HEK293T (cell line): Measurements from ENCODE around the gene ZNF597.

Experiments used
- CTCF ChIA-PET: fragments of 350-600 bp; formaldehyde crosslinking; extraction: SDS; loops from one replicate; lab custom pipeline; 2021; ENCODE audit warnings: antibody characterized with exemption, inconsistent platforms; lab: Yijun Ruan, JAX
- POLR2A ChIA-PET: fragments of 350-600 bp; formaldehyde crosslinking; extraction: SDS; loops from one replicate; lab custom pipeline; 2020; ENCODE audit warnings: antibody characterized with exemption, inconsistent platforms; lab: Yijun Ruan, JAX
- DNase-seq: peaks from one replicate; pipeline ENCODE4 v3.0.0; 2012; ENCODE audit warnings: mixed read lengths; ENCODE audit errors: extremely low spot score
- ARNT ChIP-seq: fragments of 450-650 bp; IDR thresholded peaks from 2 replicates; pipeline ENCODE4 v1.6.1; 2017; ENCODE audit warnings: mild to moderate bottlenecking
- BHLHE40 ChIP-seq: fragments of 450-650 bp; IDR thresholded peaks from 2 replicates; pipeline ENCODE4 v1.6.1; 2016; ENCODE audit warnings: mild to moderate bottlenecking, moderate library complexity, borderline replicate concordance
- CTBP1 ChIP-seq: fragments of 450-650 bp; IDR thresholded peaks from 2 replicates; pipeline ENCODE4 v1.6.1; 2016; ENCODE audit warnings: borderline replicate concordance
- ELF4 ChIP-seq: fragments of 450-650 bp; IDR thresholded peaks from 2 replicates; pipeline ENCODE4 v1.6.1; 2017; ENCODE audit warnings: antibody characterized with exemption
- FOXA1 ChIP-seq: fragments of 450-650 bp; IDR thresholded peaks from 2 replicates; pipeline ENCODE4 v1.6.1; 2016; ENCODE audit warnings: mild to moderate bottlenecking
- FOXK2 ChIP-seq: fragments of 450-650 bp; IDR thresholded peaks from 2 replicates; pipeline ENCODE4 v1.6.1; 2016; ENCODE audit warnings: mild to moderate bottlenecking
- FOXM1 ChIP-seq: fragments of 450-650 bp; IDR thresholded peaks from 2 replicates; pipeline ENCODE4 v1.6.1; 2017; ENCODE audit warnings: mild to moderate bottlenecking, borderline replicate concordance
- HDGF ChIP-seq: fragments of 450-650 bp; IDR thresholded peaks from 2 replicates; pipeline ENCODE4 v1.6.1; 2017; ENCODE audit warnings: antibody characterized with exemption, borderline replicate concordance
- L3MBTL2 ChIP-seq: fragments of 450-650 bp; conservative IDR thresholded peaks from 2 replicates; pipeline ENCODE4 v1.6.1; 2016; ENCODE audit warnings: mild to moderate bottlenecking
- LEF1 ChIP-seq: fragments of 450-650 bp; IDR thresholded peaks from 2 replicates; pipeline ENCODE4 v1.6.1; 2017; ENCODE audit warnings: mild to moderate bottlenecking, borderline replicate concordance
- NFRKB ChIP-seq: fragments of 450-650 bp; IDR thresholded peaks from 2 replicates; pipeline ENCODE4 v1.6.1; 2016; ENCODE audit warnings: mild to moderate bottlenecking, moderate library complexity
- PKNOX1 ChIP-seq: fragments of 450-650 bp; IDR thresholded peaks from 2 replicates; pipeline ENCODE4 v1.6.1; 2016
- SP1 ChIP-seq: fragments of 450-650 bp; IDR thresholded peaks from 2 replicates; pipeline ENCODE4 v1.6.1; 2017
- SUZ12 ChIP-seq: fragments of 450-650 bp; IDR thresholded peaks from 2 replicates; pipeline ENCODE4 v1.6.1; 2016; ENCODE audit warnings: mild to moderate bottlenecking
- TARDBP ChIP-seq: fragments of 450-650 bp; IDR thresholded peaks from 2 replicates; pipeline ENCODE4 v1.6.1; 2016
- ZNF384 ChIP-seq: fragments of 450-650 bp; IDR thresholded peaks from 2 replicates; pipeline ENCODE4 v1.6.1; 2016

Gene ZNF597

GRCh38 chr16:3481696-3482658, 38.7 kb upstream of the ZNF597 start:
- TF ChIP-seq TARDBP, result no peak
- no peak for TF ChIP-seq FOXM1
- TF ChIP-seq FOXA1, result no peak
- TF ChIP-seq PKNOX1, result no peak
- no peak for TF ChIP-seq LEF1
- no peak for TF ChIP-seq BHLHE40
- no peak for TF ChIP-seq L3MBTL2
- TF ChIP-seq SP1, result no peak
- TF ChIP-seq ZNF384, result no peak
- TF ChIP-seq ELF4, result no peak
- no peak for TF ChIP-seq ARNT
- TF ChIP-seq FOXK2, result no peak
- no peak for TF ChIP-seq HDGF
- TF ChIP-seq NFRKB, result no peak
- POLR2A ChIA-PET, result no interaction called here
- CTCF ChIA-PET, result no interaction called here
- DNase-seq, result no peak

GRCh38 chr16:3480901-3481695, 37.8 kb upstream of the ZNF597 start:
- CTCF ChIA-PET, result interaction anchor here (0.6 kb wide), 1 partner anchor 178 kb away, joined by 4 read pairs; no protein-coding TSS in a partner anchor
- POLR2A ChIA-PET, result no interaction called here
- TF ChIP-seq FOXA1 (no peak), HDGF (no peak), CTBP1 (no peak), SP1 (no peak), BHLHE40 (no peak), SUZ12 (no peak), ZNF384 (no peak), PKNOX1 (no peak), L3MBTL2 (no peak), FOXM1 (no peak), ELF4 (no peak), FOXK2 (no peak), NFRKB (no peak)
- DNase-seq, result no peak

GRCh38 chr16:3479654-3480216, 36.4 kb upstream of the ZNF597 start:
- TF ChIP-seq SUZ12 (no peak), ARNT (no peak), ELF4 (no peak), BHLHE40 (no peak), L3MBTL2 (no peak), LEF1 (no peak), CTBP1 (no peak), FOXA1 (no peak), NFRKB (no peak)
- CTCF ChIA-PET, result no interaction called here
- no peak for DNase-seq
- POLR2A ChIA-PET, result no interaction called here

GRCh38 chr16:3478242-3478925, 35.1 kb upstream of the ZNF597 start:
- DNase-seq, result no peak
- POLR2A ChIA-PET, result no interaction called here
- TF ChIP-seq L3MBTL2, result no peak
- TF ChIP-seq PKNOX1, result no peak
- CTCF ChIA-PET, result no interaction called here

GRCh38 chr16:3476409-3476808, 33.1 kb upstream of the ZNF597 start:
- TF ChIP-seq NFRKB, result no peak
- no peak for TF ChIP-seq PKNOX1
- TF ChIP-seq L3MBTL2, result no peak
- TF ChIP-seq FOXK2, result no peak
- no peak for TF ChIP-seq CTBP1
- TF ChIP-seq SUZ12, result no peak
- TF ChIP-seq ELF4, result no peak
- no peak for TF ChIP-seq FOXM1
- no peak for TF ChIP-seq SP1
- no peak for TF ChIP-seq LEF1
- CTCF ChIA-PET, result no interaction called here
- no peak for DNase-seq
- POLR2A ChIA-PET, result no interaction called here
